ENCODE results near the gene RPS16. TPM values are rescaled to one million over a fixed set of nuclear protein-coding genes. Genes with fewer than 3 reads are reported as not detected.

Gene RPS16
- total RNA-seq, 4 donors from 2014 or later = 1,316 to 2,441 (median 1,971) TPM

DNA sequence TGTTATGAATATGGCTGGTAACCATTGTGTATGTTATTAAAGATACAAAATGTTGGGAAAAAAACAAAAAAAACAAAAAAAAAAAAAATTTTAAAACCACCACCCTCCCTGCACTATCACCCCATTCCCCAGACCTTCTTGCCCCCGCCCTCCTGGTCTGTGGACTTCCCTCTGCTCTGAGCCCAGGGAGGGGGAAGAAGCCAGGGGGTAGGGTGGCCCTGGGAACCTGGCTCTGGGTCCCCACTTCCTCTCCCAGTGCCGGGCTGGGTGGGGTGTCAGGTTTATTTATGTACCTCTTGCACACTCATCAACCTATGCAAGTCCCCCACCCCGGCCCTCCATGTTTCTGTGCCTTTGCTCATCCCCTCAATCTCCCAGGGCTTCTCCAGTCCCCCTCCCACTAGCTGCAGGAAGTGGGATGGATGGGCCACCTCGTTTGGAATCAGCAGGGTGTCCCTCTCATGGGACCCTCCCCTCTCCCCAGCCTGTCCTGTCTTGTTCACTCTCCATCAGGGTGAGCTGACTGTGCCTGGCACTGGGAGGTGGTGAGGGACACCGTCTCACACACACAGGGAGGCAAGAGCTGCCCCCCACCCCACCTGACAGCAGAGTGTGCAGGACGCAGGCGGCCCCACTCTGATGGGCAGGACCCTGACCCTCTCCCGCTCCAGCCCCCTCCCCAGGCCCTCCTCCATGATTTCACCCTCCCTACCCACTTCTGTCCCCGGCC, 50.7 kb downstream of the RPS16 start:
- DNase-seq (ENCODE audit: extremely low spot score) = no peak
- peaks cover 9 to 10% (median 10%) of the 10 kb centered on the region in 4 donors for H3K4me1 ChIP-seq
- H3K4me3 ChIP-seq = no peak overlapping the region
- no peaks in the 10 kb centered on the region for H3K27me3 ChIP-seq
- H3K36me3 ChIP-seq = peaks cover 52 to 99% (median 93%) of the 10 kb centered on the region in 4 donors
- intact Hi-C loops (cut with DNase I) = no loop called here
- 58% methylated on average over 9 of the region's 9 CpGs for WGBS
- peak overlapping the region in 1 of 4 donors; percentile 3 for H3K27ac ChIP-seq (replicated peaks in 1 of 4)
- no peak for TF ChIP-seq POLR2A (IDR thresholded peaks at IDR 0.05; ENCODE audit: low read depth)
- no peak for TF ChIP-seq POLR2AphosphoS5 (IDR thresholded peaks at IDR 0.05)
- TF ChIP-seq, protein P1, sequence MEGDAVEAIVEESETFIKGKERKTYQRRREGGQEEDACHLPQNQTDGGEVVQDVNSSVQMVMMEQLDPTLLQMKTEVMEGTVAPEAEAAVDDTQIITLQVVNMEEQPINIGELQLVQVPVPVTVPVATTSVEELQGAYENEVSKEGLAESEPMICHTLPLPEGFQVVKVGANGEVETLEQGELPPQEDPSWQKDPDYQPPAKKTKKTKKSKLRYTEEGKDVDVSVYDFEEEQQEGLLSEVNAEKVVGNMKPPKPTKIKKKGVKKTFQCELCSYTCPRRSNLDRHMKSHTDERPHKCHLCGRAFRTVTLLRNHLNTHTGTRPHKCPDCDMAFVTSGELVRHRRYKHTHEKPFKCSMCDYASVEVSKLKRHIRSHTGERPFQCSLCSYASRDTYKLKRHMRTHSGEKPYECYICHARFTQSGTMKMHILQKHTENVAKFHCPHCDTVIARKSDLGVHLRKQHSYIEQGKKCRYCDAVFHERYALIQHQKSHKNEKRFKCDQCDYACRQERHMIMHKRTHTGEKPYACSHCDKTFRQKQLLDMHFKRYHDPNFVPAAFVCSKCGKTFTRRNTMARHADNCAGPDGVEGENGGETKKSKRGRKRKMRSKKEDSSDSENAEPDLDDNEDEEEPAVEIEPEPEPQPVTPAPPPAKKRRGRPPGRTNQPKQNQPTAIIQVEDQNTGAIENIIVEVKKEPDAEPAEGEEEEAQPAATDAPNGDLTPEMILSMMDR (IDR thresholded peaks at IDR 0.05) = no peak
- no peak for TF ChIP-seq EP300 (IDR thresholded peaks at IDR 0.05)
- no peaks in the 10 kb centered on the region for H3K9me3 ChIP-seq

Small RNAs within 50 kb of the gene (small RNA-seq; reads per million reads assigned to genes)
- 0 reads per million in 3 donors for gene MIR4530

Other genes with a start within 250 kb of the RPS16 start
- gene NCCRP1, start 239.0 kb downstream of the RPS16 start, total RNA-seq = under 1 TPM in 3 of 4 donors, not detected in 1; 0.17 to 0.42 (median 0.39) TPM
- gene SYCN, start 231.7 kb downstream of the RPS16 start, total RNA-seq = not detected
- gene IFNL3, start 190.9 kb downstream of the RPS16 start, total RNA-seq = not detected
- gene IFNL4, start 187.1 kb downstream of the RPS16 start, total RNA-seq = not detected
- gene IFNL2, start 167.6 kb downstream of the RPS16 start, total RNA-seq = not detected
- not detected for gene IFNL1, start 139.5 kb downstream of the RPS16 start, total RNA-seq
- 1 to 10 TPM in 2 of 4 donors, under 1 TPM in 2; 0.50 to 2.5 (median 1.4) TPM for gene LRFN1, start 115.1 kb downstream of the RPS16 start, total RNA-seq
- 10 to 100 TPM in 2 of 4 donors, 1 to 10 TPM in 2; 4.2 to 26.2 (median 12.0) TPM for gene GMFG, start 99.9 kb downstream of the RPS16 start, total RNA-seq
- gene SAMD4B, start 93.5 kb downstream of the RPS16 start, total RNA-seq = 100 to 1,000 TPM in 2 of 4 donors, 10 to 100 TPM in 2; 59.8 to 138 (median 104) TPM
- gene PAF1, start 44.8 kb downstream of the RPS16 start, total RNA-seq = 10 to 100 TPM; 31.6 to 47.2 (median 41.5) TPM
- 10 to 100 TPM; 24.9 to 58.0 (median 38.3) TPM for gene MED29, start 44.6 kb downstream of the RPS16 start, total RNA-seq
- gene ZFP36, start 29.1 kb downstream of the RPS16 start, total RNA-seq = 100 to 1,000 TPM; 135 to 577 (median 196) TPM
- gene PLEKHG2, start 23.3 kb downstream of the RPS16 start, total RNA-seq = 10 to 100 TPM; 16.7 to 38.4 (median 22.2) TPM
- gene SUPT5H, start 9.6 kb upstream of the RPS16 start, total RNA-seq = 100 to 1,000 TPM in 1 of 4 donors, 10 to 100 TPM in 3; 87.6 to 101 (median 91.5) TPM
- 10 to 100 TPM; 36.1 to 58.0 (median 51.3) TPM for gene TIMM50, start 44.9 kb upstream of the RPS16 start, total RNA-seq
- gene DLL3, start 63.0 kb upstream of the RPS16 start, total RNA-seq = not detected
- not detected for gene SELENOV, start 79.2 kb upstream of the RPS16 start, total RNA-seq
- gene EID2B, start 96.9 kb upstream of the RPS16 start, total RNA-seq = 1 to 10 TPM; 3.0 to 6.4 (median 6.1) TPM
- gene EID2, start 104.2 kb upstream of the RPS16 start, total RNA-seq = 10 to 100 TPM; 13.9 to 26.4 (median 18.9) TPM
- gene LGALS13, start 166.6 kb upstream of the RPS16 start, total RNA-seq = not detected
- gene LGALS16, start 220.0 kb upstream of the RPS16 start, total RNA-seq = not detected

All from esophagus muscularis mucosa (tissue), 4 donors.